ENCODE results near the gene CEL.
"Not testable (repeated sequence)": the region's sequence is repeated elsewhere in the genome, so short reads cannot be mapped to it uniquely, and the experiment has no call there.

CEL gene

GRCh38 chr9:133086212-133086860 lies 24.6 kb downstream of the CEL start:
- DNase-seq (ENCODE audit: low read depth) = not testable (repeated sequence)

GRCh38 chr9:133086894-133087293 lies 25.1 kb downstream of the CEL start:
- no peak for DNase-seq (ENCODE audit: low read depth)

GRCh38 chr9:133087429-133088145 lies 25.8 kb downstream of the CEL start:
- DNase-seq (ENCODE audit: low read depth) = no peak

GRCh38 chr9:133088146-133088750 lies 26.5 kb downstream of the CEL start:
- DNase-seq (ENCODE audit: low read depth) = no peak

- DNase-seq (ENCODE audit: low read depth) = no peak
These were observed 27.0 kb downstream of the CEL start for GRCh38 chr9:133088756-133089155.

GRCh38 chr9:133089271-133089671 lies 27.5 kb downstream of the CEL start:
- no peak for DNase-seq (ENCODE audit: low read depth)

GRCh38 chr9:133090187-133090586 lies 28.4 kb downstream of the CEL start:
- no peak for DNase-seq (ENCODE audit: low read depth)

- no peak for DNase-seq (ENCODE audit: low read depth)
These were observed 29.1 kb downstream of the CEL start for GRCh38 chr9:133090752-133091385.

GRCh38 chr9:133094351-133094750 lies 32.6 kb downstream of the CEL start:
- DNase-seq (ENCODE audit: low read depth) = not testable (repeated sequence)

GRCh38 chr9:133094842-133095393 lies 33.1 kb downstream of the CEL start:
- no peak for DNase-seq (ENCODE audit: low read depth)

GRCh38 chr9:133098104-133098754 lies 36.4 kb downstream of the CEL start:
- no peak for DNase-seq (ENCODE audit: low read depth)

- no peak for DNase-seq (ENCODE audit: low read depth)
These were observed 37.1 kb downstream of the CEL start for GRCh38 chr9:133098871-133099270.

- DNase-seq (ENCODE audit: low read depth) = no peak
These were observed 38.1 kb downstream of the CEL start for GRCh38 chr9:133099726-133100505.

GRCh38 chr9:133100506-133101355 lies 39.0 kb downstream of the CEL start:
- no peak for DNase-seq (ENCODE audit: low read depth)

- DNase-seq (ENCODE audit: low read depth) = no peak
These were observed 39.8 kb downstream of the CEL start for GRCh38 chr9:133101356-133102189.

GRCh38 chr9:133102190-133103021 lies 40.6 kb downstream of the CEL start:
- DNase-seq (ENCODE audit: low read depth) = no peak

GRCh38 chr9:133103183-133103986 lies 41.6 kb downstream of the CEL start:
- peak; percentile 19 for DNase-seq (ENCODE audit: low read depth)
